IPS-NIHi7 (cell line): ENCODE data around the gene OR2H2.

Source experiments
- DNase-seq: peaks from one replicate; pipeline ENCODE4 v3.0.0; 2012; ENCODE audit warnings: mixed read lengths; ENCODE audit errors: extremely low spot score

Gene OR2H2

GRCh38 chr6:29591677-29592076 is 6.8 kb downstream of the OR2H2 start:
- DNase-seq, result no peak

- no peak for DNase-seq
Observed at GRCh38 chr6:29593199-29593855, 8.4 kb downstream of the OR2H2 start.

- DNase-seq, result no peak
Observed at GRCh38 chr6:29596381-29596900, 11.5 kb downstream of the OR2H2 start.

GRCh38 chr6:29597184-29597583 is 12.3 kb downstream of the OR2H2 start:
- no peak for DNase-seq

GRCh38 chr6:29598172-29598747 is 13.3 kb downstream of the OR2H2 start:
- DNase-seq, result no peak

- peak; percentile 83 for DNase-seq
Observed at GRCh38 chr6:29602564-29603361, 17.8 kb downstream of the OR2H2 start.

GRCh38 chr6:29603456-29603855 is 18.5 kb downstream of the OR2H2 start:
- DNase-seq, result no peak

- no peak for DNase-seq
Observed at GRCh38 chr6:29603930-29604329, 19.0 kb downstream of the OR2H2 start.

GRCh38 chr6:29608131-29608530 is 23.2 kb downstream of the OR2H2 start:
- DNase-seq, result no peak

- no peak for DNase-seq
Observed at GRCh38 chr6:29610540-29610939, 25.6 kb downstream of the OR2H2 start.

- no peak for DNase-seq
Observed at GRCh38 chr6:29611426-29611825, 26.5 kb downstream of the OR2H2 start.

- peak; percentile 74 for DNase-seq
Observed at GRCh38 chr6:29617782-29618554, 33.0 kb downstream of the OR2H2 start.

- no peak for DNase-seq
Observed at GRCh38 chr6:29619578-29620160, 34.7 kb downstream of the OR2H2 start.

- DNase-seq, result no peak
Observed at GRCh38 chr6:29620630-29621029, 35.7 kb downstream of the OR2H2 start.

GRCh38 chr6:29624520-29624961 is 39.6 kb downstream of the OR2H2 start:
- peak; percentile 36 for DNase-seq

GRCh38 chr6:29625337-29625930 is 40.5 kb downstream of the OR2H2 start:
- no peak for DNase-seq

GRCh38 chr6:29626948-29627754 is 42.2 kb downstream of the OR2H2 start:
- no peak for DNase-seq

- DNase-seq, result peak; percentile 85
Observed at GRCh38 chr6:29627755-29628418, 43.0 kb downstream of the OR2H2 start.

GRCh38 chr6:29628419-29629281 is 43.7 kb downstream of the OR2H2 start:
- peak; percentile 79 for DNase-seq
